HepG2 (cell line): ENCODE results near the gene CSNK1D. TPM values are rescaled to one million over a fixed set of nuclear protein-coding genes. Genes with fewer than 3 reads are reported as not detected.
A peak's percentile ranks its signal among the peaks of the same experiment; 100 is the strongest.

ENCODE experiments used
- DDIT3 ChIP-seq: sonication (generic); formaldehyde crosslinking; IDR thresholded peaks from 2 replicates; pipeline ENCODE4 v1.4.0; 2020; ENCODE audit warnings: mild to moderate bottlenecking, missing genetic modification reagents
- ETV6 ChIP-seq: sonication (generic); formaldehyde crosslinking; conservative IDR thresholded peaks from 2 replicates; pipeline ENCODE4 v1.4.0; 2020; ENCODE audit warnings: missing genetic modification reagents
- IRX3 ChIP-seq: sonication (generic); formaldehyde crosslinking; IDR thresholded peaks from 2 replicates; pipeline ENCODE4 v1.8.1; 2023; ENCODE audit warnings: mild to moderate bottlenecking, low read depth, missing genetic modification reagents, borderline replicate concordance
- KLF11 ChIP-seq: IDR thresholded peaks from 2 replicates; pipeline ENCODE4 v1.6.1; 2016; ENCODE audit warnings: missing compliant biosample characterization
- NFATC3 ChIP-seq: sonication (generic); formaldehyde crosslinking; IDR thresholded peaks from 2 replicates; pipeline ENCODE4 v1.5.1; 2020; ENCODE audit warnings: mild to moderate bottlenecking, missing genetic modification reagents
- PLRG1 ChIP-seq: fragments of 450-650 bp; conservative IDR thresholded peaks from 2 replicates; pipeline ENCODE4 v1.6.1; 2016
- RFX5 ChIP-seq: IDR thresholded peaks from 2 replicates; pipeline ENCODE4 v1.6.1; 2011; ENCODE audit warnings: low read depth, low read length, improper control_type of control experiment
- SIN3A ChIP-seq: IDR thresholded peaks from 2 replicates; pipeline ENCODE4 v1.6.1; 2011; ENCODE audit warnings: low read depth, mild to moderate bottlenecking, control low read depth, low read length, borderline replicate concordance
- SMAD3 ChIP-seq: sonication (generic); formaldehyde crosslinking; IDR thresholded peaks from 2 replicates; pipeline ENCODE4 v1.4.0; 2020; ENCODE audit warnings: missing genetic modification reagents
- SOX5 ChIP-seq: IDR thresholded peaks from 2 replicates; pipeline ENCODE4 v1.6.1; 2016; ENCODE audit warnings: borderline replicate concordance
- ZNF136 ChIP-seq: sonication (generic); formaldehyde crosslinking; IDR thresholded peaks from 2 replicates; pipeline ENCODE4 v1.8.1; 2022; ENCODE audit warnings: low read depth, mild to moderate bottlenecking, moderate library complexity, missing genetic modification reagents
- ZNF160 ChIP-seq: sonication (generic); formaldehyde crosslinking; IDR thresholded peaks from 2 replicates; pipeline ENCODE4 v1.8.0; 2022; ENCODE audit warnings: mild to moderate bottlenecking, inconsistent platforms, missing genetic modification reagents
- ZNF260 ChIP-seq: sonication (generic); formaldehyde crosslinking; IDR thresholded peaks from 2 replicates; pipeline ENCODE4 v1.4.0; 2020; ENCODE audit warnings: missing genetic modification reagents, low read depth, mild to moderate bottlenecking, borderline replicate concordance
- ZNF350 ChIP-seq: sonication (generic); formaldehyde crosslinking; IDR thresholded peaks from 2 replicates; pipeline ENCODE4 v1.4.0; 2020; ENCODE audit warnings: mild to moderate bottlenecking, low read depth, missing genetic modification reagents, borderline replicate concordance
- ZNF576 ChIP-seq: sonication (generic); formaldehyde crosslinking; IDR thresholded peaks from 2 replicates; pipeline ENCODE4 v1.4.0; 2020; ENCODE audit warnings: mild to moderate bottlenecking, missing genetic modification reagents
- ZNF720 ChIP-seq: sonication (generic); formaldehyde crosslinking; IDR thresholded peaks from 2 replicates; pipeline ENCODE4 v1.4.0; 2020; ENCODE audit warnings: missing genetic modification reagents
- ZNF724P ChIP-seq: sonication (generic); formaldehyde crosslinking; IDR thresholded peaks from 2 replicates; pipeline ENCODE4 v1.8.0; 2022; ENCODE audit warnings: missing genetic modification reagents, borderline replicate concordance
- ZNF775 ChIP-seq: sonication (generic); formaldehyde crosslinking; IDR thresholded peaks from 2 replicates; pipeline ENCODE4 v1.4.0; 2020; ENCODE audit warnings: missing genetic modification reagents, mild to moderate bottlenecking, moderate library complexity, borderline replicate concordance
- ZNF776 ChIP-seq: sonication (generic); formaldehyde crosslinking; IDR thresholded peaks from 2 replicates; pipeline ENCODE4 v1.4.0; 2020; ENCODE audit warnings: mild to moderate bottlenecking, missing genetic modification reagents
- ZNF883 ChIP-seq: sonication (generic); formaldehyde crosslinking; IDR thresholded peaks from 2 replicates; pipeline ENCODE4 v1.5.1; 2020; ENCODE audit warnings: mild to moderate bottlenecking, missing genetic modification reagents; ENCODE audit errors: not compliant biosample characterization
- polyA plus RNA-seq, 8 experiments: library from polyadenylated mRNA; depleted of rRNA in 3 of 8; stranded (reverse) in 7 of 8; unstranded in 1 of 8; fragments of >200 nt; fragmentation: Illumina TruSeq in 4 of 8; extraction: Trizol in 4 of 8; gene quantifications; 2 replicates each; pipeline versions ENCODE4 v1.2.1 to v1.2.3, GENCODE V29; 2011 to 2016; ENCODE audit warnings: low read depth in 4 of 8, missing spikeins in 1 of 8, mixed read lengths in 1 of 8; ENCODE audit not compliant: insufficient read depth in 1 of 8
- total RNA-seq, 5 experiments: library from RNA; depleted of rRNA; stranded (reverse); fragments of >200 nt; fragmentation: Illumina TruSeq; extraction: Trizol; gene quantifications; 2 replicates each; pipeline ENCODE4 v1.2.3, GENCODE V29; 2016; ENCODE audit warnings: low read depth in 1 of 5
- TF ChIP-seq, protein P1 (sequence below): sonication (generic); formaldehyde crosslinking; IDR thresholded peaks from 2 replicates; pipeline ENCODE4 v1.4.0; 2020; ENCODE audit warnings: missing genetic modification reagents
- TF ChIP-seq, protein P2 (sequence below): sonication (generic); formaldehyde crosslinking; IDR thresholded peaks from 2 replicates; pipeline ENCODE4 v1.8.0; 2022; ENCODE audit warnings: mild to moderate bottlenecking, missing genetic modification reagents, moderate library complexity

CSNK1D gene
- total and polyA plus RNA-seq, 2 of the 13 experiments (the other 11 are each of a cell fraction or from before 2014, with no cell fraction given), result 31.5 to 128 TPM

- TF ChIP-seq, protein P1, sequence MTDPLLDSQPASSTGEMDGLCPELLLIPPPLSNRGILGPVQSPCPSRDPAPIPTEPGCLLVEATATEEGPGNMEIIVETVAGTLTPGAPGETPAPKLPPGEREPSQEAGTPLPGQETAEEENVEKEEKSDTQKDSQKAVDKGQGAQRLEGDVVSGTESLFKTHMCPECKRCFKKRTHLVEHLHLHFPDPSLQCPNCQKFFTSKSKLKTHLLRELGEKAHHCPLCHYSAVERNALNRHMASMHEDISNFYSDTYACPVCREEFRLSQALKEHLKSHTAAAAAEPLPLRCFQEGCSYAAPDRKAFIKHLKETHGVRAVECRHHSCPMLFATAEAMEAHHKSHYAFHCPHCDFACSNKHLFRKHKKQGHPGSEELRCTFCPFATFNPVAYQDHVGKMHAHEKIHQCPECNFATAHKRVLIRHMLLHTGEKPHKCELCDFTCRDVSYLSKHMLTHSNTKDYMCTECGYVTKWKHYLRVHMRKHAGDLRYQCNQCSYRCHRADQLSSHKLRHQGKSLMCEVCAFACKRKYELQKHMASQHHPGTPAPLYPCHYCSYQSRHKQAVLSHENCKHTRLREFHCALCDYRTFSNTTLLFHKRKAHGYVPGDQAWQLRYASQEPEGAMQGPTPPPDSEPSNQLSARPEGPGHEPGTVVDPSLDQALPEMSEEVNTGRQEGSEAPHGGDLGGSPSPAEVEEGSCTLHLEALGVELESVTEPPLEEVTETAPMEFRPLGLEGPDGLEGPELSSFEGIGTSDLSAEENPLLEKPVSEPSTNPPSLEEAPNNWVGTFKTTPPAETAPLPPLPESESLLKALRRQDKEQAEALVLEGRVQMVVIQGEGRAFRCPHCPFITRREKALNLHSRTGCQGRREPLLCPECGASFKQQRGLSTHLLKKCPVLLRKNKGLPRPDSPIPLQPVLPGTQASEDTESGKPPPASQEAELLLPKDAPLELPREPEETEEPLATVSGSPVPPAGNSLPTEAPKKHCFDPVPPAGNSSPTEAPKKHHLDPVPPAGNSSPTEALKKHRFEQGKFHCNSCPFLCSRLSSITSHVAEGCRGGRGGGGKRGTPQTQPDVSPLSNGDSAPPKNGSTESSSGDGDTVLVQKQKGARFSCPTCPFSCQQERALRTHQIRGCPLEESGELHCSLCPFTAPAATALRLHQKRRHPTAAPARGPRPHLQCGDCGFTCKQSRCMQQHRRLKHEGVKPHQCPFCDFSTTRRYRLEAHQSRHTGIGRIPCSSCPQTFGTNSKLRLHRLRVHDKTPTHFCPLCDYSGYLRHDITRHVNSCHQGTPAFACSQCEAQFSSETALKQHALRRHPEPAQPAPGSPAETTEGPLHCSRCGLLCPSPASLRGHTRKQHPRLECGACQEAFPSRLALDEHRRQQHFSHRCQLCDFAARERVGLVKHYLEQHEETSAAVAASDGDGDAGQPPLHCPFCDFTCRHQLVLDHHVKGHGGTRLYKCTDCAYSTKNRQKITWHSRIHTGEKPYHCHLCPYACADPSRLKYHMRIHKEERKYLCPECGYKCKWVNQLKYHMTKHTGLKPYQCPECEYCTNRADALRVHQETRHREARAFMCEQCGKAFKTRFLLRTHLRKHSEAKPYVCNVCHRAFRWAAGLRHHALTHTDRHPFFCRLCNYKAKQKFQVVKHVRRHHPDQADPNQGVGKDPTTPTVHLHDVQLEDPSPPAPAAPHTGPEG (CRISPR knock-in tag), result peak; percentile 96
- no peak for TF ChIP-seq RFX5
- TF ChIP-seq PLRG1, result no peak
- no peak; the same call in 1 of the 2 replicates for TF ChIP-seq ZNF576
- TF ChIP-seq ZNF720 (CRISPR knock-in tag), result no peak
- TF ChIP-seq ZNF160, result peak; percentile 70; the same call in 1 of the 2 replicates
- TF ChIP-seq, protein P2, sequence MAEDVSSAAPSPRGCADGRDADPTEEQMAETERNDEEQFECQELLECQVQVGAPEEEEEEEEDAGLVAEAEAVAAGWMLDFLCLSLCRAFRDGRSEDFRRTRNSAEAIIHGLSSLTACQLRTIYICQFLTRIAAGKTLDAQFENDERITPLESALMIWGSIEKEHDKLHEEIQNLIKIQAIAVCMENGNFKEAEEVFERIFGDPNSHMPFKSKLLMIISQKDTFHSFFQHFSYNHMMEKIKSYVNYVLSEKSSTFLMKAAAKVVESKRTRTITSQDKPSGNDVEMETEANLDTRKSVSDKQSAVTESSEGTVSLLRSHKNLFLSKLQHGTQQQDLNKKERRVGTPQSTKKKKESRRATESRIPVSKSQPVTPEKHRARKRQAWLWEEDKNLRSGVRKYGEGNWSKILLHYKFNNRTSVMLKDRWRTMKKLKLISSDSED (CRISPR knock-in tag), result 0 out of 2 replicates have a peak, but pooled peaks have one; percentile 24
- TF ChIP-seq ETV6 (CRISPR knock-in tag), result peak; percentile 86; the same call in 1 of the 2 replicates
- TF ChIP-seq ZNF883, result peak; percentile 79
- peak; percentile 97 for TF ChIP-seq ZNF350 (CRISPR knock-in tag)
- TF ChIP-seq ZNF260 (CRISPR knock-in tag), result peak; percentile 95; the same call in 1 of the 2 replicates
- peak; percentile 99 for TF ChIP-seq ZNF724P (CRISPR knock-in tag)
- TF ChIP-seq DDIT3 (CRISPR knock-in tag), result no peak
- peak; percentile 92; the same call in 1 of the 2 replicates for TF ChIP-seq ZNF136 (CRISPR knock-in tag)
- peak; percentile 75 for TF ChIP-seq ZNF776
- TF ChIP-seq NFATC3 (CRISPR knock-in tag), result peak; percentile 37; the same call in 1 of the 2 replicates
- TF ChIP-seq KLF11 (CRISPR knock-in tag), result peak; percentile 91; the same call in 1 of the 2 replicates
- peak; percentile 82 for TF ChIP-seq SOX5
- peak; percentile 96 for TF ChIP-seq IRX3
- peak; percentile 80; the same call in 1 of the 2 replicates for TF ChIP-seq ZNF775
- 0 out of 2 replicates have a peak, but pooled peaks have one; percentile 78 for TF ChIP-seq SIN3A
- peak; percentile 96 for TF ChIP-seq SMAD3 (CRISPR knock-in tag)
Observed at GRCh38 chr17:82236142-82236971, 37.1 kb downstream of the CSNK1D start (continued).
